Pericardium fibroblast (primary cell): ENCODE measurements around the gene B4GALT4. TPM values are rescaled to one million over a fixed set of nuclear protein-coding genes. Genes with fewer than 3 reads are reported as not detected.

Experiments
- total RNA-seq: library from RNA; depleted of rRNA; stranded (reverse); fragments of >200 nt; gene quantifications from 2 replicates; pipeline ENCODE4 v1.2.3, GENCODE V29; 2015

B4GALT4 gene, protein sequence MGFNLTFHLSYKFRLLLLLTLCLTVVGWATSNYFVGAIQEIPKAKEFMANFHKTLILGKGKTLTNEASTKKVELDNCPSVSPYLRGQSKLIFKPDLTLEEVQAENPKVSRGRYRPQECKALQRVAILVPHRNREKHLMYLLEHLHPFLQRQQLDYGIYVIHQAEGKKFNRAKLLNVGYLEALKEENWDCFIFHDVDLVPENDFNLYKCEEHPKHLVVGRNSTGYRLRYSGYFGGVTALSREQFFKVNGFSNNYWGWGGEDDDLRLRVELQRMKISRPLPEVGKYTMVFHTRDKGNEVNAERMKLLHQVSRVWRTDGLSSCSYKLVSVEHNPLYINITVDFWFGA
- 17.7 and 31.4 TPM in 2 replicates for total RNA-seq

DNA sequence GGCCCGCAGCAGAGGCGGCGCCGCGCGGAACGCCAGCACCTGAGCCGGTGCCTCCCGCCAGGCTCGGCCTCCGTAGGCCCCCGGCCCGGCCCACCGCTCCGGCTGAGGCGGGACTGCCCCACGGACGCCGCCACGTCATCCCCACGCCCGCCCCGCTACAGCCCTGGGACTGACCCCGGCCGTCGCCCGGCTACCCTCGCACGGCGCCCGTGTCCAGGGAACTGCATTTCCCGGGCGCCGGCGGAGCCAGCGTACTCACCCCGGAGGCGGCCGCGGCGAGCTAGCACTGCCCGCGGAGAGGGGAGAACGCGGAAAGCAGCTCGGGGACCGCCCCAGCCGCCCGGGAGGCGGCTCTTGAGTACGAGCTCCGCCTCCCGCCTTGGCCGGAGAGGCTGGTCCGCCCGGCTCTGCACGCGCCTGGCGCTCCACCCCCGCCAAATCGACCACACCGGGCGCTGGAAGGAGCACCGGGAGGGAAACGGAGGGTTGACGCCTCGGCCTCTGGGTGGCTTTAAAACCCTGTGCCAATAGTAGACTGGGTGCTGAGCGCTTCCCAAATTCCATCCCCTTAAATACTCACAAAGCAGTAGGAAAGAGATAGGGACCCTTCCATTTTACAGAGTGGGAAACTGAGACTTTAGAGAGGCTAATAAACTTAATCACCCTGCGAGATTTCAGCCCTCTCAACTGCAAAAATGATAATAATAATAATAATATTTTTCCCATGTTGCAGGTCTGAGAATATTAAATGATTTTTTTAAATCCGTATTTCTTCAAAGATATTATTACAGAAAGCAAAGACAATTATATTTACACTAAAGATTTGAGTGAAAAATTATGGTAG is at the start of gene B4GALT4:
Gene B4GALT4, minus strand, starts transcription at position 288 of the 844 bp plus-strand sequence. CDS start 10,779 bp downstream, outside the sequence.

DNA sequence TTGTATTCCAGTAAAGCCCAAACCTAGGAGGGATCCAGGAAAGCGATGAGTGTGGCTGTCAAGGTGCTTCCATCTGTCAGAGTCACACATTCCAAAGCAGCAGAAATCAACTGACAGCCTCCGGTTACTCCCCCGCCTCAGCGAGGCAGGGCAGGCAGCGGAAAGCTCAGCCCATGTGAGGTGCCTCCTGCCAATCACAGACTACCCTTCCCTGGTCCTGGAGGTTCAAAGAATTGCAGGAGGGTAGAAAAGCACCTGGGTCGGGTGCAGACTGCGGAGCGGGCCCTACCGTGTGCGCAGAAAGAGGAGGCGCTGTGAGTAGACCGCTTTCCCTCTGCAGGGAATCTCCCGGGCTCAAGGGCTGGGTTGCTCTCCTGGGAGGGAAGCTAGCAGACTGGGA is 67.4 kb downstream of the B4GALT4 start, which contains the start of gene UPK1B:
Gene UPK1B, plus strand, starts transcription at position 274 of the 400 bp plus-strand sequence. CDS start 13,144 bp downstream, outside the sequence.

Other genes starting within 250 kb of the B4GALT4 start
- gene IGSF11, start 206.0 kb downstream of the B4GALT4 start, total RNA-seq = not detected in 2 replicates
- not detected in 2 replicates for gene TEX55, start 94.7 kb downstream of the B4GALT4 start, total RNA-seq
- 2.1 TPM in 1 of 2 replicates, not detected in the other for gene UPK1B, start 67.3 kb downstream of the B4GALT4 start, total RNA-seq
- 10.9 and 11.6 TPM in 2 replicates for gene ARHGAP31, start 53.5 kb upstream of the B4GALT4 start, total RNA-seq
- 35.9 and 50.5 TPM in 2 replicates for gene TMEM39A, start 222.7 kb upstream of the B4GALT4 start, total RNA-seq
- gene POGLUT1, start 228.1 kb upstream of the B4GALT4 start, total RNA-seq = 11.2 and 13.1 TPM in 2 replicates